ENCODE measurements around the gene HNRNPH1. TPM values are rescaled to one million over a fixed set of nuclear protein-coding genes. Genes with fewer than 3 reads are reported as not detected.

HNRNPH1 gene
- polyA plus RNA-seq, 1 donor from 2014 or later = 982 TPM

DNA sequence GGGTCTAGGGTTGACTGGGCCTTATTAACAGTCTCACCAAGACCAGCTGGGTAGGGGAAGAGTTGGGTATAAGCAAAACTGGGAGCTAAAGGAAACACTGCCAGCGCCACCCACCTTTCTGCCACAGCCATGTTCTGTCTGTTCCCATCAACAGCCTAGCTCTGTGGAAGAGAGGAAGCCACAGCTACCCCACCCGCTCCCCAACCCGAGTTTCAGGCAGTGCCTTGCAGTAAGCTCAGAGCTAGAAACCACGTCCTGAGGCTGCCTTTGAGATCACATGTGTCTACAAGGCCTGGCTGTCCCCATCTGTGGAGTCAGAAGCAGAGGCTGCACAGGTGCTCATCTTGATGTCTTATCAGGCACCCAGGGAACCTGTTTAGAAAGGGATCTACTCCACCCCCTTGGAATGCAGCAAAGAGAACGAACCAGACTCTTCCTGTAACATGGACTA, 15.3 kb downstream of the HNRNPH1 start:
- Histone ChIP-seq H3K4me3 (ENCODE audit: low read length) (no peak overlapping the region), H2AFZ (ENCODE audit: low read depth, low read length) (no peak overlapping the region), H3K9me2 (ENCODE audit: insufficient read depth, low read length) (no peaks in the 10 kb centered on the region), H3K27me3 (ENCODE audit: insufficient read depth, low read depth, low read length) (no peaks in the 10 kb centered on the region), H3F3A (ENCODE audit: insufficient read depth, low read length, poor library complexity, severe bottlenecking) (no peaks in the 10 kb centered on the region), H4K20me1 (ENCODE audit: insufficient read depth) (peaks cover 3% of the 10 kb centered on the region), H3K79me2 (replicated peaks; ENCODE audit: insufficient read depth, low read length) (no peaks in the 10 kb centered on the region), H3K27ac (ENCODE audit: low read length) (no peak overlapping the region), H3K4me2 (ENCODE audit: low read length) (no peak overlapping the region), H3K9ac (ENCODE audit: low read length) (no peak overlapping the region), H3K36me3 (ENCODE audit: insufficient read depth, low read length) (no peaks in the 10 kb centered on the region), H3K9me3 (ENCODE audit: low read length) (no peaks in the 10 kb centered on the region)
- TF ChIP-seq POLR2AphosphoS5 (IDR thresholded peaks at IDR 0.05) (peak; percentile 13), EZH2 (IDR thresholded peaks at IDR 0.05; ENCODE audit: borderline replicate concordance, insufficient read depth, low read length, poor library complexity, severe bottlenecking) (no peak)

DNA sequence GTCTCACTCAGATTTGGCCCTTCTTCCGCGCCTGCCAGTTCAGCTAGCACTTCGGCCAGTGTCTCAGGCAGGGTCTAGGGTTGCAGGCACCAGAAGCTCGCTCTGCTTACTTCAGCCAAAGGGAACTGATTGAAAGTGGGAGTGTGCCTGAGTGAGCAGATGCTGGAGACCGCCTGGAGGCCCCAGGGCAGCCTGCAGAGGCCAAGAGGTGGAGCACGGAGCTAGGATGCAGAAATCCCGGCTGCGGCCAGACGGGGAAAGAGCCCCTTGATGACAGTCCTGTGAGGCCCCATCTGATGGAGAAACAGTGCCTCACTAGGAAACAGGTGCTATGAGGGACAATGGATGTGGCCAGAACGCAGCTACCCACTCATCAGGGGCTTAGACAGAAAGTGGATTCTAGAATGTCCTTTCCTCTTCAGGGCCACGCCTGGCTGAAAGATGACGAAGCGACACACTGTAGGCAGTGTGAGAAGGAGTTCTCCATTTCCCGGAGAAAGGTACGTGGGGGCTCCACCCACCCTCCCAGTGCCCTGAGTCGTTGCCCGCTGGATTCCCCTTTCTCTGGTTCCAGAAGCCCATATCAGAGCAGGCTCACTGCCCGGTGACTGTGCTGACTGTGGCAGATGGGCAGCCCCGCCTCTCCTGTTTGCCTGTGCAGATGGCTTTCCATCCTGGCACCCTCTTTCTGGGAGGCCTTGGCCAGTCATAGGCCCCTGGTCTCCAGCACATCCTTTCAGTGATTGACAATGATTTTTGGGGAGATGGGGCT, 16.1 kb downstream of the HNRNPH1 start:
- Histone ChIP-seq H3K4me2 (ENCODE audit: low read length) (no peak overlapping the region), H3K27me3 (ENCODE audit: insufficient read depth, low read depth, low read length) (no peaks in the 10 kb centered on the region), H2AFZ (ENCODE audit: low read depth, low read length) (no peak overlapping the region), H3K4me3 (ENCODE audit: low read length) (no peak overlapping the region), H3F3A (ENCODE audit: insufficient read depth, low read length, poor library complexity, severe bottlenecking) (no peaks in the 10 kb centered on the region), H3K9ac (ENCODE audit: low read length) (no peak overlapping the region), H3K36me3 (ENCODE audit: insufficient read depth, low read length) (no peaks in the 10 kb centered on the region), H3K9me3 (ENCODE audit: low read length) (no peaks in the 10 kb centered on the region), H3K79me2 (replicated peaks; ENCODE audit: insufficient read depth, low read length) (no peaks in the 10 kb centered on the region), H3K27ac (ENCODE audit: low read length) (no peak overlapping the region), H4K20me1 (ENCODE audit: insufficient read depth) (no peaks in the 10 kb centered on the region), H3K9me2 (ENCODE audit: insufficient read depth, low read length) (no peaks in the 10 kb centered on the region)
- no peak for TF ChIP-seq EP300 (conservative IDR thresholded peaks at IDR 0.05; ENCODE audit: poor library complexity, severe bottlenecking)
- TF ChIP-seq TAF1 (IDR thresholded peaks at IDR 0.05; ENCODE audit: low read depth) = no peak
- TF ChIP-seq, protein P1, sequence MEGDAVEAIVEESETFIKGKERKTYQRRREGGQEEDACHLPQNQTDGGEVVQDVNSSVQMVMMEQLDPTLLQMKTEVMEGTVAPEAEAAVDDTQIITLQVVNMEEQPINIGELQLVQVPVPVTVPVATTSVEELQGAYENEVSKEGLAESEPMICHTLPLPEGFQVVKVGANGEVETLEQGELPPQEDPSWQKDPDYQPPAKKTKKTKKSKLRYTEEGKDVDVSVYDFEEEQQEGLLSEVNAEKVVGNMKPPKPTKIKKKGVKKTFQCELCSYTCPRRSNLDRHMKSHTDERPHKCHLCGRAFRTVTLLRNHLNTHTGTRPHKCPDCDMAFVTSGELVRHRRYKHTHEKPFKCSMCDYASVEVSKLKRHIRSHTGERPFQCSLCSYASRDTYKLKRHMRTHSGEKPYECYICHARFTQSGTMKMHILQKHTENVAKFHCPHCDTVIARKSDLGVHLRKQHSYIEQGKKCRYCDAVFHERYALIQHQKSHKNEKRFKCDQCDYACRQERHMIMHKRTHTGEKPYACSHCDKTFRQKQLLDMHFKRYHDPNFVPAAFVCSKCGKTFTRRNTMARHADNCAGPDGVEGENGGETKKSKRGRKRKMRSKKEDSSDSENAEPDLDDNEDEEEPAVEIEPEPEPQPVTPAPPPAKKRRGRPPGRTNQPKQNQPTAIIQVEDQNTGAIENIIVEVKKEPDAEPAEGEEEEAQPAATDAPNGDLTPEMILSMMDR (IDR thresholded peaks at IDR 0.05; ENCODE audit: poor library complexity, severe bottlenecking) = no peak
- TF ChIP-seq, protein P2, sequence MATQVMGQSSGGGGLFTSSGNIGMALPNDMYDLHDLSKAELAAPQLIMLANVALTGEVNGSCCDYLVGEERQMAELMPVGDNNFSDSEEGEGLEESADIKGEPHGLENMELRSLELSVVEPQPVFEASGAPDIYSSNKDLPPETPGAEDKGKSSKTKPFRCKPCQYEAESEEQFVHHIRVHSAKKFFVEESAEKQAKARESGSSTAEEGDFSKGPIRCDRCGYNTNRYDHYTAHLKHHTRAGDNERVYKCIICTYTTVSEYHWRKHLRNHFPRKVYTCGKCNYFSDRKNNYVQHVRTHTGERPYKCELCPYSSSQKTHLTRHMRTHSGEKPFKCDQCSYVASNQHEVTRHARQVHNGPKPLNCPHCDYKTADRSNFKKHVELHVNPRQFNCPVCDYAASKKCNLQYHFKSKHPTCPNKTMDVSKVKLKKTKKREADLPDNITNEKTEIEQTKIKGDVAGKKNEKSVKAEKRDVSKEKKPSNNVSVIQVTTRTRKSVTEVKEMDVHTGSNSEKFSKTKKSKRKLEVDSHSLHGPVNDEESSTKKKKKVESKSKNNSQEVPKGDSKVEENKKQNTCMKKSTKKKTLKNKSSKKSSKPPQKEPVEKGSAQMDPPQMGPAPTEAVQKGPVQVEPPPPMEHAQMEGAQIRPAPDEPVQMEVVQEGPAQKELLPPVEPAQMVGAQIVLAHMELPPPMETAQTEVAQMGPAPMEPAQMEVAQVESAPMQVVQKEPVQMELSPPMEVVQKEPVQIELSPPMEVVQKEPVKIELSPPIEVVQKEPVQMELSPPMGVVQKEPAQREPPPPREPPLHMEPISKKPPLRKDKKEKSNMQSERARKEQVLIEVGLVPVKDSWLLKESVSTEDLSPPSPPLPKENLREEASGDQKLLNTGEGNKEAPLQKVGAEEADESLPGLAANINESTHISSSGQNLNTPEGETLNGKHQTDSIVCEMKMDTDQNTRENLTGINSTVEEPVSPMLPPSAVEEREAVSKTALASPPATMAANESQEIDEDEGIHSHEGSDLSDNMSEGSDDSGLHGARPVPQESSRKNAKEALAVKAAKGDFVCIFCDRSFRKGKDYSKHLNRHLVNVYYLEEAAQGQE (IDR thresholded peaks at IDR 0.05; ENCODE audit: borderline replicate concordance) = no peak
- no peak for TF ChIP-seq MXI1 (conservative IDR thresholded peaks at IDR 0.05; ENCODE audit: poor library complexity, severe bottlenecking)
- TF ChIP-seq SMC3 (conservative IDR thresholded peaks at IDR 0.05; ENCODE audit: poor library complexity) = no peak
- no peak for TF ChIP-seq RAD21 (conservative IDR thresholded peaks at IDR 0.05)
- no peak for TF ChIP-seq POLR2AphosphoS5 (IDR thresholded peaks at IDR 0.05)
- TF ChIP-seq EZH2 (IDR thresholded peaks at IDR 0.05; ENCODE audit: borderline replicate concordance, insufficient read depth, low read length, poor library complexity, severe bottlenecking) = no peak

Measured in neural cell (in vitro differentiated cells).